ENCODE results near the gene RFX3. TPM values are rescaled to one million over a fixed set of nuclear protein-coding genes. Genes with fewer than 3 reads are reported as not detected.
"Not testable (repeated sequence)": the region's sequence is repeated elsewhere in the genome, so short reads cannot be mapped to it uniquely, and the experiment has no call there.

The RFX3 gene
- total RNA-seq, 4 donors from 2014 or later, result 10.9 to 20.8 (median 13.7) TPM

DNA sequence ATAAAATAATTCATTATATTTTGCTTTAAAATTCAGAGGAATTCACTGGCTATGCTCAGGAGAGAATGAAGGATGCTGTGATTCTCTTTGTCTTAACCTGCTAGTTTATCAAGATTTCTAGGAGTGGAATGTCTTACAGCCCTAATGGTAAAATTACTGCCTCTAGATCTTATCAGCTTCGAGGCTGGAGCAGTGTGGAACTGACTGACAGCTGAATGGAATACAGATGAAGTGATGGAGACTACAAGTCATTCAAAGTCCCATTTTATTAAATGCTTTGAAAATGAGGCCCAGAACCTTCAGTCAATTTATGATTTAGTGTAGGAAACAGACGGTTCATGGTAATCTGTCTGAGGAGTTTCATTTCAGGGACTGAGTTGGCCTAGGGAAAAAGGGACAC is 202.1 kb downstream of the RFX3 start:
- H3K4me3 ChIP-seq, result no peak overlapping the region
- H3K4me1 ChIP-seq, result no peaks in the 10 kb centered on the region
- peaks cover 0 to 8% (median 0%) of the 10 kb centered on the region in 3 donors for H3K36me3 ChIP-seq
- no peak for DNase-seq (ENCODE audit: low spot score in 2 of 2)
- no peaks in the 10 kb centered on the region for H3K9me3 ChIP-seq
- no peak overlapping the region for H3K27ac ChIP-seq
- H3K27me3 ChIP-seq, result no peaks in the 10 kb centered on the region
- WGBS, 2 donors, result 47 to 51% methylated on average over 2 of the region's 2 CpGs
- no peak for TF ChIP-seq POLR2A (IDR thresholded peaks at IDR 0.05)
- TF ChIP-seq, protein P1, sequence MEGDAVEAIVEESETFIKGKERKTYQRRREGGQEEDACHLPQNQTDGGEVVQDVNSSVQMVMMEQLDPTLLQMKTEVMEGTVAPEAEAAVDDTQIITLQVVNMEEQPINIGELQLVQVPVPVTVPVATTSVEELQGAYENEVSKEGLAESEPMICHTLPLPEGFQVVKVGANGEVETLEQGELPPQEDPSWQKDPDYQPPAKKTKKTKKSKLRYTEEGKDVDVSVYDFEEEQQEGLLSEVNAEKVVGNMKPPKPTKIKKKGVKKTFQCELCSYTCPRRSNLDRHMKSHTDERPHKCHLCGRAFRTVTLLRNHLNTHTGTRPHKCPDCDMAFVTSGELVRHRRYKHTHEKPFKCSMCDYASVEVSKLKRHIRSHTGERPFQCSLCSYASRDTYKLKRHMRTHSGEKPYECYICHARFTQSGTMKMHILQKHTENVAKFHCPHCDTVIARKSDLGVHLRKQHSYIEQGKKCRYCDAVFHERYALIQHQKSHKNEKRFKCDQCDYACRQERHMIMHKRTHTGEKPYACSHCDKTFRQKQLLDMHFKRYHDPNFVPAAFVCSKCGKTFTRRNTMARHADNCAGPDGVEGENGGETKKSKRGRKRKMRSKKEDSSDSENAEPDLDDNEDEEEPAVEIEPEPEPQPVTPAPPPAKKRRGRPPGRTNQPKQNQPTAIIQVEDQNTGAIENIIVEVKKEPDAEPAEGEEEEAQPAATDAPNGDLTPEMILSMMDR (IDR thresholded peaks at IDR 0.05), result no peak
- no peak for TF ChIP-seq EP300 (IDR thresholded peaks at IDR 0.05)

DNA sequence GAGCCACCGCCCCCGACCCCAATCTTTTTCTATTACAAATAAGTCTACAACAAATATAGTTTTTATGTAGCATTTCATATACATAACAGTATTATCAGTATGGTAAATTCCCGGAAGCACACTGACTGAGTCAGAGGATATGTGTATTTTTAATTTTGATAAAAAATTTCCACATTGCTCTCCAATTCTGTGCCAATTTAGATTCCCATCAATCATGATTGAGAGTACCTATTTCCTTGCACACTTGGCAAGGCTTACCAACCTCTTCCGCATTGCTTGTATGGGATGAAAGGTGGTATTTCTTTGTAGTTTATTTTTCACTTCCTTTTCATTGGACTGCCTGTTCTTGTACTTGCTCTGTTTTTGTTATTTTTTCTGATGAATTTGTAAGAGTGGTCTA is 204.6 kb downstream of the RFX3 start:
- peaks cover 0 to 16% (median 0%) of the 10 kb centered on the region in 4 donors for H3K9me3 ChIP-seq
- 82 to 89% methylated on average over 4 of the region's 4 CpGs for WGBS, 2 donors
- no peaks in the 10 kb centered on the region for H3K36me3 ChIP-seq
- TF ChIP-seq, protein P1 (IDR thresholded peaks at IDR 0.05), result no peak
- peak in 1 of 2 donors; percentile 25 for TF ChIP-seq EP300 (IDR thresholded peaks at IDR 0.05)
- H3K4me1 ChIP-seq, result no peaks in the 10 kb centered on the region
- H3K27ac ChIP-seq, result no peak overlapping the region
- no peak for DNase-seq (ENCODE audit: low spot score in 2 of 2)
- no peak overlapping the region for H3K4me3 ChIP-seq
- H3K27me3 ChIP-seq, result no peaks in the 10 kb centered on the region

DNA sequence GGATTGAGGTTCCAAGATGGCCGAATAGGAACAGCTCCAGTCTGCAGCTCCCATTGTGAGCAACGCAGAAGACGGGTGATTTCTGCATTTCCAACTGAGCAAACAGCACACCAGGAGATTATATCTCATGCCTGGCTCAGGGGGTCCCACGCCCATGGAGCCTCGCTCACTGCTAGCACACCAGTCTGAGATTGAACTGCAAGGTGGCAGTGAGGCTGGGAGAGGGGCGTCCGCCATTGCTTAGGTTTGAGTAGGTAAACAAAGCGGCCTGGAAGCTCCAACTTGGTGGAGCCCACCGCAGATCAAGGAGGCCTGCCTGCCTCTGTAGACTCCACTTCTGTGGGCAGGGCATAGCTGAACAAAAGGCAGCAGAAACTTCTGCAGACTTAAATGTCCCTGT is 213.2 kb downstream of the RFX3 start:
- DNase-seq (ENCODE audit: low spot score in 2 of 2); H3K4me1 ChIP-seq; H3K27ac ChIP-seq; H3K36me3 ChIP-seq; H3K27me3 ChIP-seq; H3K4me3 ChIP-seq: not testable (repeated sequence)
- WGBS, 2 donors, result 96 to 99% methylated on average over 9 of the region's 9 CpGs
- H3K9me3 ChIP-seq, result peaks cover 0 to 10% (median 0%) of the 10 kb centered on the region in 4 donors

DNA sequence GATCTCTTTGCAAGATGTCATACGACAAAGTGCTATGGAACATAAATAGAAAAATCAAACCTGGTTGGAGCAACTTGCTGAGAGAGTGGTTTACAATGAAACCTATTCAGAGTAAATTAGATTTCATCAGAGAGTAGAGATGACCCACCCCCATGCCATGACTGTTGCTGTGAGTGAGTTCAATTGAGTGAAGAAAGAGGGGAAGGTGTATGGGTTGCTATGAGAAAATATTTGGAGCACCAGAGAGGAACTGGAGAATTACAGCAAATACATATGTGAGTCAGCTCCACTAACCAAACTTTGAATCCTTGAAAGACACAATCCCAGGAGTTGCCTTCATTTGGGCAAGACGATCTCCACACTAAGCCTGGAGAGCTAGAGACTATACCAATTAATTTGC is 217.2 kb downstream of the RFX3 start:
- TF ChIP-seq, protein P1 (IDR thresholded peaks at IDR 0.05), result no peak
- no peak for TF ChIP-seq EP300 (IDR thresholded peaks at IDR 0.05)
- TF ChIP-seq POLR2A (IDR thresholded peaks at IDR 0.05), result no peak
- DNase-seq (ENCODE audit: low spot score in 2 of 2), result no peak
- Histone ChIP-seq H3K36me3 (peaks cover 0 to 11% (median 0%) of the 10 kb centered on the region in 3 donors), H3K9me3 (no peaks in the 10 kb centered on the region), H3K4me1 (no peaks in the 10 kb centered on the region), H3K27ac (no peak overlapping the region), H3K27me3 (no peaks in the 10 kb centered on the region), H3K4me3 (no peak overlapping the region)
- 75 to 77% methylated on average over 2 of the region's 2 CpGs for WGBS, 2 donors

DNA sequence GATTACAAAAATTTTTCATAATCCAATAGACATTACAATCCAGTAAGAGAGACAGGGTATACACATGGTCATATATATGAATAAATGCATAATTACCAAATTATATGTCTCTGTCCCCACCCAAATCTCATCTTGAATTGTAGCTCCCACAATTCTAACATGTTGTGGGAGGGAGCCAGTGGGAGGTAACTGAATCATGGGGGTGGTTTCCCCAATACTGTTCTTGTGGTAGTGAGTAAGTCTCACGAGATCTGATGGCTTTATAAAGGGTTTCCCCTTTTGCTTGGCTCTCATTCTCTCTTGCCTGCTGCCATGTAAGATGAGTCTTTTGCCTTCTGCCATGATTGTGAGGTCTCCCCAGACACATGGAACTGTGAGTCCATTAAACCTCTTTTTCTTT is 221.4 kb downstream of the RFX3 start:
- not testable (repeated sequence) for H3K27me3 ChIP-seq; H3K9me3 ChIP-seq; DNase-seq (ENCODE audit: low spot score in 2 of 2); H3K4me1 ChIP-seq; H3K27ac ChIP-seq; H3K4me3 ChIP-seq; H3K36me3 ChIP-seq
- WGBS, 2 donors, result 86 to 91% methylated on average over 1 of the region's 1 CpG

DNA sequence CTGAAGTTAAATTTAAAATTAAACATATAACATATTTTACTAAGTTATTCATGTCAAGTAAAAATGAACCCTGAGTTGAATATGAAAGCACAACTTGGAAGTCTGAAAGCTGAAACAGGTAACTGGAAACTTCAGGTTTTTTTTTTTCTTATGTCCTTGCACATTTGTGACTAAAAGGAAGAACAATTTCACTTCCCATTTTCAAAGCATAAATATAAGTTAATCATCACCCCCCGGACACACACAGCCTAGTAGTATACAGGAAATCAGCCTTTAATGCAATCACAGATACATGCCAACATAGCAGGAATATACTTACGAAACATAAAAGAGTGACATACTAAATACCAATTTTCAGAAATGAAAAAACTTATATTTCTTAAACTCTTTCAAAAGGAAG is 225.9 kb downstream of the RFX3 start:
- Histone ChIP-seq H3K4me1 (no peaks in the 10 kb centered on the region), H3K9me3 (no peaks in the 10 kb centered on the region), H3K36me3 (no peaks in the 10 kb centered on the region), H3K27ac (no peak overlapping the region), H3K27me3 (no peaks in the 10 kb centered on the region), H3K4me3 (no peak overlapping the region)
- 74 to 80% methylated on average over 2 of the region's 2 CpGs for WGBS, 2 donors
- TF ChIP-seq POLR2A (IDR thresholded peaks at IDR 0.05) (no peak), EP300 (IDR thresholded peaks at IDR 0.05) (no peak)
- TF ChIP-seq, protein P1 (IDR thresholded peaks at IDR 0.05), result no peak
- DNase-seq (ENCODE audit: low spot score in 2 of 2), result no peak
